G401.6 (cell line): ENCODE data around the gene CCS.
"Not testable (repeated sequence)": the region's sequence is repeated elsewhere in the genome, so short reads cannot be mapped to it uniquely, and the experiment has no call there.

Source experiments
- FAIRE-seq: peaks from 2 replicates; lab custom pipeline; 2012; peaks lifted over from hg19 to GRCh38; lab: Jason Lieb, UNC

CCS gene

DNA sequence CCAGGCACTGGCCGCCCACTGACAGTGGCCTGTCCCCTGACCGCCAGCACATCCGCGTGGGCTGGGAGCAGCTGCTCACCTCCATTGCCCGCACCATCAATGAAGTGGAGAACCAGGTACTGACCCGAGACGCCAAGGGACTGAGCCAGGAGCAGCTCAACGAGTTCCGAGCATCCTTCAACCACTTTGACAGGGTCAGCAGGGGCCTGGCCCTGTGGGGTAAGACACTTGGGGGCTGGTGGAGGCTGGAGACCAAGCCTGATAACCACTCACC is 31.1 kb upstream of the CCS start:
- no peak for FAIRE-seq

DNA sequence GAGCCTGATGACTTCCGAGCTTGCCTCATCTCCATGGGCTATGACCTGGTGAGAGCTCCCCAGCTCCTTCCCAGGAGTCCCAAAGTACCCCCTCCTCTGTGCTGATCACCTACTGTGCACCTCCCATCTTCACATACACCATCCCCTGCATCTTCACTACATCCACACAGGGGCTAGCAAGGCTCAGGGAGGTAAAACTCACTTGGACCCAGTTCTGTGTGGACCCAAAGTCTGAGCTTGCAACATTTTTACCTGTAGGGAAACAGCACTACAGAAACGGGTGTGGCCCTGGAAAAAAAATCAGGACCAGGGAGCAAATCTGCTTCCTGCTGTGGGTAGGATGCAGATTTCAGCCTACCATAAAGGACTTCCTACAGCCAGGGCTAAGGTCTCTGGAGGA is 30.7 kb upstream of the CCS start:
- FAIRE-seq, result no peak

DNA sequence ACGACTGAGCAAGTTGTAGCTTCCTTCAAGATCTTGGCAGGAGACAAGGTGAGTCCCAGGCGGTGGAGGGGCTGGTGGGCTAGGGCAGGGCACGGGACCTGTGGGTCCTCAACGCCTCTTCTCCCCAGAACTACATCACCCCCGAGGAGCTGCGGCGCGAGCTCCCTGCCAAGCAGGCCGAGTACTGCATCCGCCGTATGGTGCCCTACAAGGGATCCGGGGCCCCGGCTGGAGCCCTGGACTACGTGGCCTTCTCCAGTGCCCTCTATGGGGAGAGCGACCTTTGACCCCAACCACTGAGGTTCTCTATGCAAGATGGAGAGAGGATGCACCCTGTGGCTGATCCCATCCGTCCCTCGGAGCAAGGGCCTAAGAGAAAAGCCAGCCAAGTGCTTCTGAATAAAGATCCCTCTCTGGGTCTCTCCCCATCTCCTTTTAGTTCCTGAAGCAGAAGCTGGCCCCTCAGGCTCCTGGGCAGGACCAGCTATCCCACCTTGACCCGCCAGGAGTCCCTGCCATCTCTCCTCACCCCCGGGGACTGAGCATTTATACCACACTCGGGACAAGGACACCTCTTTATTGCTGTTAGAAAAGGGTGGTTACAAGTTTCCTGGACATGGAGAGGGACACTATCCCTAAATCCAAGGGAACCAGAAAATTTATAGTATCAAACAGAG is 29.9 kb upstream of the CCS start:
- no peak for FAIRE-seq

DNA sequence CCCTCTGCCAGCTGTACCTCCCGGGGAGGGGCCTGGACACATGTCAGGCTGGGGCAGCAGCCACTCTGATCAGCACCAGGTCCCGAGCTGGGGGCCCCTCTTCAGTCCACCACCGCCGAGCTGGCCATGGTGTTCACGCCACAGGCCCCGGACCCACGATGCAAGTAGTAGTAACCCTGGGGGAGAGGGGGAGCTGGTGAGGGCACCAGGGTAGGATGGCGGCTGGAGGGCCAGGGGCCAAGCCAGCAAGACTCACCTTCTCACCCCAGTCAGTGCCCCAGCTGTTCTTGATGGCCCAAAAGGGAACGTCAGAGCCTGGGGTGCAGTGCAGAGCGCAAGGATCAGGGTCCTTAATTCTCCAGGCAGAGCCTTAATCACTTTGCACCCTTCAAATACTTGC is 29.2 kb upstream of the CCS start:
- FAIRE-seq, result no peak

DNA sequence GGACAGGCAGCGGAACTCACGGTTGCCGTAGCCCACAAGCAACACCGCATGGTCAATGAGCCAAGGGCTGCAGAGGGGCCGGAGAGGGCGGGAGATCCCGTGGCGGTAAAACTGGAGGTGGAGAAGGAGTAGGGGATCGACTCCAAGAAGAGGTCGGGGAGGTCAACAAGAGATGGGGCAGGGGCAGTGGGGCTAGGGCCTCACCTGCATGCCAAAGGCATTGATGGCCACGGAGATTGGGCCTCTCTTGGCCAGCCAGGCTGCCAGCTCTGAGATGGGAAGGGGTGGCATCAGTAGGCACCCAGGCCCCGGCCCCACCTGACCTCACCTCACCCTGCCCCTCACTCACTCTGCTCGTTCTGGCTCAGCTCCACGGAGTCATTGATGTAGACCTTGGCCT is 28.4 kb upstream of the CCS start:
- FAIRE-seq, result no peak

DNA sequence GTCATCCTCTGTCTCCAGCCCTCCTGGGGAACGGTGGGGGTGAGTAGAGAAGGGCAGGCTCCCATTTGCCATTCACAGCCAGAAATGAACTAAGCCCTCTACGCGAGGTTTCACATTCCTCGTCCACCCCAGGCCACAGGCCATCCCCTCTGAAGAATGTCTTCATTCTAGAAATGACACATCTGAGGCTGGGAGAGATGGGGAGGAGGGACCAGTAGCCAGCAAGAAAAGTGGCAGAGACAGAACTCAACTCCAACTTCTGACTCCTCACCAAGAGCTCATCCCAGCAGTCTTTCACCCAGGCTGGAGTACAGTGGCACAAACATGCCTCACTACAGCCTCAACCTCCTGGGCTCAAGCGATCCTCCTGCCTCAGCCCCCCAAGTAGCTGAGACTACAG is 28.0 kb upstream of the CCS start:
- FAIRE-seq, result no peak

DNA sequence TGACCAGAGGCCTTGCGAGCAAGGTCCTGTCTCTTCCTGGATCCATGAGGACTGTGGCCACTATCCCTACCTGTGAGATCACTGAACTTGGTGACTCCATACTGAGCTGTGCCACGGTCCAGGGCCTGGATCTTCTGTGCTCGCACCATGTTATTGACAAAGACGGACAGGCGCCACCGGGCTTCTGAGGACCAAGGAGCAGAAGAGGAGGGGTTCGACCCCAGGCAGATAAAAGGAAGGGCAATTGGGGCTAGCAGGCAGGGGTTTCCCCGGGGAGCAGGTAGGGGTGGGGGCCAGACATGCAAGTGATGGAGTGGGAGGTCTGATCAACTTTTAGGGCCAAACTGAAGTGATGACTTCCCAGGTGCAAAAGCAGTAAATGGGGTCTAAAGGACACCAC is 26.8 kb upstream of the CCS start:
- no peak for FAIRE-seq

DNA sequence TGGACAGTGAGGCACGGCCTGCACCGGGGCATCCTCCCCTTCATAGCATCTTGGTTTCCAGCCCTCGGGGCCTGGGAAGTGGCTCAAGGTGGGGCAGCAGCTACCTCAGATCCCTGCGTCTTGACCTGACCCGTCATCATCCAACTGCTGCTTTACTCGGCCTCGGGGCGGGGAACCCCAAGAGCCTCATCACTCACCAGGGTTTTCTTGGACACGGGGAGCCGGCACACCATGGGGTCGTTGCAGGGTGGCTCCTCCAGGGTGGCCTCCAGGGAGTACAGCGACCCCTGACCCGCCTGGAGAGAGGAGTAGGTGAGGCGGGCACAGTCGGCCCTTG is 25.2 kb upstream of the CCS start:
- FAIRE-seq, result no peak

DNA sequence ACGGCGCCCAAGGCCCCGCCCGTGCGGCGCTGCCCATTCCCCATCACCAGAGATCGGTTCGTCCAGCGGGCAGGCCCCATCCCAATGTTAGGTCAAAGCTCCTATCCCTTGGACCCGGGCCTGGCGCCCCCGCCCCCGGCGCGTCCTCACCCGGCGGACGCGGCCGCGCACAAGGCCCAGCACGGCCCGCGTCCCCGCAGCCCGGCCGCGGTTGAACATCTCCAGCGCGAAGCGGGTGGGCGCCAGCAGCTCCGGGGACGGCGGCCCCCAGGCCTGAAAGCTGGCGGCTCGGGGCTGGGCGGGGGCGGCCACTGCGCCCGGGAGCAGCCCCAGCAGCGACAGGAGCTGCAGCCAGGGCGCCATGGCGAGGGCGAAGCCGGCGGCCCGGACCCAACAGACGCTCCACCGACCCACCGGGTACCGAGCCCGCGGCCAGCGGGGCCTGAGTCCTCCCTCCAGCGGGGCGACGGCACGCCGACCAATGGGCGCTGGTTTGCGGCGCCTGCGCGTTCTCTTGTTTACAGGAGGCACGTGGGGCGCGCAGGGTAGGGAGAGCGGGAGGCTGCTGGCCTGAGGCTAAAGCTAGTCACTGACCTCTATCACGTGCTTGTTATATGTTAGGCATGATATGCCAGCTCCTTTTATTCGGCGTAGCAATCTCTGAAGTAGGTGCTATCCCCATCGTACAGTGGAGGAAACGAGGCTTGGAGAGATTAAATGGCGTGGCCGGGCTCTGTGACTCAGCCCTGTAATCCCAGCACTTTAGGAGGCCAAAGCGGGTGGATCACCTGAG is 24.7 kb upstream of the CCS start, which contains the start of gene CTSF:
CTSF (minus strand) TSS at position 483 of the 793 bp plus-strand sequence; CDS start at position 363, 120 bp downstream.
- no peak for FAIRE-seq

DNA sequence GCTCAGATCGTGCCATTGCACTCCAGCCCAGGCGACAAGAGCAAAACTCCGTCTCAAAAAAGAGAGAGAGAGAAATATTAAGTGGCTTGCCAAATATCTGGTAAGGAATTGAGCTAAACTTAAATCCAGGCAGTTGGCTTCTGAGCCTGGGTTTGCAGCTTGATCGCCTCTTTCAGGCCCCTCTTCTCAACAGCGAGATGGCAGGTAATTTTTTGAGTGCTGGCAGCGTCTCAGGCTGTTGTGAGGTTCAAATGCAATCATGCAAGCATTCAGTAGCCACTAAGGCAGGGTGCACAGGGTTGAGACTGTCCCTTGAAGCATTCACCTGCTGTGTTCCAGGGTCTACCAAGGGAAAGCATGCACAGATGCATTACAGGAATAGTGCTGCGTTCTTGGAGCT is 23.9 kb upstream of the CCS start:
- FAIRE-seq, result no peak

DNA sequence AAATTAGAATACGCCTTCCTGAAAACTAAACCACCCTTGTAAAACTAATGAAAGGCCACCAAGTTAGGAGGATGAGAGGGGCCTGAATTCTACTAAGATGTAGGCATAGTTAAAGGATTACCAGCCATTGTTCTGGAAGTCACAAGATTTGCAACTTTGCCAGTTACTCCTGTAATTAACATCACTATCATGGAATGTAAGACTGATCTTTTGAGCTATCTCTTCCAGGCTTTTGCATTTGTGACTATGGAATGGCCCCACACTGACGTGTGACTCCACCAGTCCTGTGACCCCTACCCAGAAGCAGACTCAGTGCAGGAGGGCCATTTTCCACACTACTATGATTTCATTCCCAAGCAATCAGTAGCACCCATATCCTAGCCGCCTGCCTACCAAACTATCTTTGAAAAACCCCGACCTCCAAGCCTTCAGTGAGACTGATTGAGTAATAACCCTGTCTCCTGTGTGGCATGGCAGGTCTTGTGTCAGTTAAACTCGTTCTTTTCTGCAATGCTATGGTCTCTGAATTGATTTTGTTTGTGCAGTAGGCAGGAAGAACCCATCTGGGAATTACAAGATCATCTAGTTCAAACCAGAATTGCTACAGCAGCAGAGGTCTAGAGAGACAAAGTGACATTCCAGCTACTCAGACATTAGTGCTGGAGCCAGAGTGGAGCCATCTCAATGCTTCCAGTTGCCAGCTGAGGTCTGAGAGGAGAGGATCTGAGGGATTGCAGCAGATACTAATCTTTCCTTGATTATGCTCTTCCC is 22.7 kb upstream of the CCS start:
- FAIRE-seq, result no peak

DNA sequence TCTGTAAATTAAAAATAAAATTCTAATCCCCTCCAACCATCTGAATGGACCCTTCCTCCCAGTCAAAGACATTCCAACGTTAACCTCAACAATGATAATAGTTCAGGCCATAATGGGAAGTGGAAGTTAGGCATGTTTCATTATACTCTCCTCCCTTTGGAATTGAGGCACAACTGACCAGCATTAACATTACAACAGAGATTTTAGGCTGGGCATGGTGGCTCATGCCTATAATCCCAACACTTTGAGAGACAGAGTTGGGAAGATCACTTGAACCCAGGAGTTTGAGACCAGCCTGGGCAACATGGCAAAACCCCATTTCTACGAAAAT is 22.2 kb upstream of the CCS start:
- no peak for FAIRE-seq

DNA sequence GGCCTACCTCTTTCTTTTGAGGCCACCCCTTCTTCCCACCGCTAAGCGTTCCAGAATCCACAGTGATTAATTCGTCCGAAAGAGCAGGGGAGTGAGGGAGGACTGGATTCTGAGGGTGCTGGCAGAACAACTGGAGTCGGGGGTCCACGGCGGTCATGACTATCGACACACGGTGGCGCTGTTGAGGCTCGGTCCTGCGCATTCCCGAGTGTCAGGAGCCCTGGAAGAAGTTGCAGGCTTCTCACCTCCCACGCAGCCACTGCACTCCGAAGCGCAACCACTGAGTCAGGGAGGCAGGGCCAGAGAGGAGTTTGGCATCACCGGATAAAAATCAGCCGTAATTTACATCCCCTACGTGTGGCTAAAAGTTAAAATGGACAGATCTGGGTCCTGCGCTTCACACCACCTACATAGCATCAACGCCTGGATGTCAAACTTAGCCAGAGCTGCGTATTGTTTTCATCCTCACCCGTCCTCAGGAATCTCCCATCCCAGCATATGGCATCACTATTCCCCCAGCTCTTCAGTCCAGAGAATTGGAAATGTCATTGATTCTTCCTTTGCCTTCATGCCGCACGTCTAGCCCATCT is 13.9 kb upstream of the CCS start:
- FAIRE-seq, result no peak

DNA sequence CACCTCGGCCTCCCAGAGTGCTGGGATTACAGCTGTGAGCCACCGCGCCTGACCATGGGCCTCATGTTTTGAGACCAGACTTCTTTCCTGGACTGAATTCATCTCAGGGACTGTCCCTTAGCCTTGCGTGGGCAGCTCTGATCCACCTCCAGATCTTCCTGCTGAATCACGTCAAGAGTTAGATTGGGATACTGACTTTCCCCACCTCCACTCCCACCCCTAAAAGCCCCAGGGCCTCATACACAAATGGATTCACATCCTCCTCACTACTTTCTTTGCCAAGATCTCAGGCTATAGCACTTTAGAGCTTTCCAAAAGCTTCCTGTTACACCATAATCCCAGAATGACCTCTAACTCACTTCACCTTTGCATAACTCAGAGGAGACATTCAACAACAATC is 12.2 kb upstream of the CCS start:
- no peak for FAIRE-seq

DNA sequence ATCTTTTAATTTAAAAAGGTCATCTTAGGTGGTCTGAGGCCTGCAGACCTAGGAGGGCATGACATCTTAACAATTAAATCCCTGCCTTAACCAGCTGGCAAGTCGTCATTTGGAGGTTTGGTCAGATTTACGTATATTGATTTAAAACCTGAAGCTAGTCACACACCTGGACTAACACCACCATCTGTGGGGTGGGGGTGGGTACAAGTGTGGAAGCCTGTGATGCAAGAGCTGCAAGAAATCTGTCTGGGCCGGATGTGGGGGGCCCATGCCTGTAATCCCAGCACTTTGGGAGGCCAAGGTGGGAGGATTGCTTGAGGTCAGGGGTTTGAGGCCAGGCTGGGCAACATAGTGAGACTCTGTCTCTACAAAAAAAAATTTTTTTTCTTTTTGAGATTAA is 11.7 kb upstream of the CCS start:
- FAIRE-seq, result no peak

DNA sequence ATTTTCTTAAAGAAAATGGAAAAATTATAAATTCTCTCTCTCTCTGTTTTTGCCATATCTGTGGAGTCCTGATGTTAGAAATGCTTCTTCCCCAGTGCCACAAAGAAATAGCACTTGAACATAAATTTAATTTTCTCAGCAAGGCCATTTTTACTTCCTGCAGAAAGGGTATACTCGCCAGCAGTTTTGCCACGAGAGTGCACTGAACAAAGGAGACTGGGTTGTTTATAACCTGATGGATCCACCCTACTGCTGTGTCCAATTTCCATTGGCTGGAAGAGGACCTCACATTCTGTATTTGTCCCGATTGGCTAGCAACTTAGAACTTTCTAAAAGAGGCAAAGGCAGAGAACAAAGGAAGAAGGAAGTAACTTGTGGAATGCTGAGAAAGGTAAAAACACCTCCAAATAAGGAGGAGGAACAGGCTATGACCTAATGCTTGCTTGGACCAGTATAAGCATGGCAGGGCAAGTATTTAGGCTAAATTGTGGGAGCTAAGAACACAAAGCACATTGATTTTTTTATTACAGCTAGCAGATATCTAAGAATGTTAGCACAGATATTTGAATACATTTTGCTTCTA is 10.3 kb upstream of the CCS start:
- FAIRE-seq, result not testable (repeated sequence)

DNA sequence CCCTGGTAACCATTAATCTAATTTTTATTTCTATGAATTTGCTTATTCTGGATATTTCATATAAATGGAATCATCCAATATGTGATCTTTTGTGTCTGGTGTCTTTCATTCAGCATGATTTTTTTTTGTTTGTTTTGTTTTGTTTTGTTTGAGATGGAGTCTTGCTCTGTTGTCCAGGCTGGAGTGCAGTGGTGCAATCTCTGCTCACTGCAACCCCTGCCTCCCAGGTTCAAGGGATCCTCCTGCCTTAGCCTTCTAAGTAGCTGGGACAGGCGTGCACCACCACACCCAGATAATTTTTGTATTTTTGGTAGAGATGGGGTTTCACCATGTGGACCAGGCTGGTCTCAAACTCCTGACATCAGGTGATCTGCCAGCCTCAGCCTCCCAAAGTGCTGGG is 7.5 kb upstream of the CCS start:
- FAIRE-seq, result not testable (repeated sequence)

DNA sequence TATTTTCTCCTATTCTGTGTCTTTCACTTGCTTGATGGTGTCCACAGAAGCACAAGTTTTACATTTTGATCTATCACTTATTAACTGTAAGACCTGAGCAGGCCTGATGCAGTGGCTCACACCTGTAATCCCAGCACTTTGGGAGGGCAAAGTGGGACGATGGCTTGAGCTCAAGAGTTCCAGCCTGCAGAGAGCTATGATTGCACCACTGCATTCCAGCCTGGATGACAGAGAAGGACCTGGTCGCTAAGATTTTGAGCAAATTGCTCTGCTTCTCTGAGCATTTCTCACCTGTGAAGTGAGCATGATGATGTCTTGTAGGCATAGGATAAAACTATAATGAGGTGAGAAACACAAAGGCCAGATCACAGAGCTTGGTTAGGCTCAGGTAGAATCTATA is 6.8 kb upstream of the CCS start:
- FAIRE-seq, result no peak

DNA sequence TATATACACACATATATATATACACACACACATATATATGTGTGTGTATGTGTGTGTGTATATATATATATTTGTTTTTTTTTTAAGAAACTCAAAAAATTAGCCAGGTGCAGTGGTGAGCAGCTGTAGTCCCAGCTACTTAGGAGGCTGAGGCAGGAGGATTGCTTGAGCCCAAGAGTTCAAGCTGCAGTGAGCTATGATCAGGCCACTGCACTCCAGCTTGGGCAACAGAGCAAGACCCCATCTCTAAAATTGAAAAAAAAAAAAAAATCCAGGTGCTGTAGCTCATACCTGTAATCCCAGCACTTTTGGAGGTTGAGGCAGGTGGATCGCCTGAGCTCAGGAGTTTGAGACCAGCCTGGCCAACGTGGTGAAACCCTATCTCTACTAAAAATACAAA is 3.7 kb upstream of the CCS start:
- FAIRE-seq, result not testable (repeated sequence)

DNA sequence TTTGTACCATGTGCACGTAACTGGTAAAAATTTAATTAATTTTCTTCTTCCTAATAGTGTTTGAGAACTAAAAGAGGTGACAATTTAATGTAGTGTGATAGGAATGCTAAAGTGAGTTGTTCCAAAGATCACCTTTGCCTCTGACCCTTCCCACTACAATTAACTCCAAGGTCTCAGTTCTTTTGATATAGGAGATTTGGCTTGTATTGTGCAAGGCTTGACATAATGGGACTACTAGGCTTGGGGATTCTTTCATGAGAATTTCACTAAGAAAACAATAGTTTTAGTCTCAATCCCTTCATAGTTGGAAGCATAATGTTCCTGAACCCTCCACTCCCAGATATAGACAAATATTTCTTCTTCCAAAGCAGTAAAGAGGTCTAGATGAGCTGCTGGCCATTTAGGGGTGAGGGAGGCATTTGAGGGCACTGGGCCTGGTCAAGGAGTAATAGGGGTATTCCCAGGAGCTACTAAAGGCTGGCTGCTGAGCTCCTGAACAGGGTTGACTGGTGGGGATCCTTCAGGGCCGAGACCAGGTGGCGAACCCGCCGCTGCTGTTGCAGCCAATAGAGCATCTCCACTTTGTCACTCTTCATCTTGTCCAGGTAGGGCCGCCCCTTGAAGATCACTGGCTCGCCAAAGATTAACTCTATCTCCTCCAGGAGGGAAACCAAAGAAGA is 2.8 kb upstream of the CCS start:
- FAIRE-seq, result no peak

DNA sequence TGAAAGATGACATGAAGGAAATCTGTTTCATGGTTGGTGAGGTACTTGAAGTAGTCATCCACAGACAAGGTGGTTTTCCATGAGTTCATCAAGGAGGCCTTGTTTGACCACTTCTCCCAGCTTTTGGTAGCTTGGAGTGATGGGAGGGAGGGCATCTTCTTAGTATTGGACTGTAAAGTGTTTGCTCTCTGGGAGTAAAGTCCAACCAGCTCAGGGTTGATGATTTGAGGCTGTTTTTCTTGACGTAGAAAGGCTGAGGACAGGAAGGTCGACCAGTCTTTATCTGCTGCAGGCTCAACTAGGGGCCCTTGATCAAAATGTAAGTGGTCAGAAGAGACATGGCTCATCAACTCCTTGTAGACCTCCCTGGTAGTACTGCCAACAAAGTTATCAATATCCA is 1.8 kb upstream of the CCS start:
- no peak for FAIRE-seq

DNA sequence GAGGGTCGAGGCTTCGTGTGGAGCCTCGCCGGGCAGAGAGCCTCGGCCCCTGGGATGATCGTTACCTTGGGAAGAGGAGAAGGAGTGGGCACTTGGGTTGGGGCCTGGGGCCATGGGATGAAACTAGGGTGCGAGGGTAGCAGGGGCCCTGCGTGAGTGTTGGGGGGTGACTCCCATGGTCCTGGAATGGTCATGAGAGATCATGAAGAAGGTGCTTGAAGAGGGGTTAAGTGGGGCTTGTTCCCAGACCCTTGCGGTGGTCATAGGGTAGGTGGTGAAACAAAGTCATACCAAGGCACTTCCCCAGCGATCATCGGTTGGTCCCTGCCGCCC is 284 bp downstream of the CCS start:
- no peak for FAIRE-seq

DNA sequence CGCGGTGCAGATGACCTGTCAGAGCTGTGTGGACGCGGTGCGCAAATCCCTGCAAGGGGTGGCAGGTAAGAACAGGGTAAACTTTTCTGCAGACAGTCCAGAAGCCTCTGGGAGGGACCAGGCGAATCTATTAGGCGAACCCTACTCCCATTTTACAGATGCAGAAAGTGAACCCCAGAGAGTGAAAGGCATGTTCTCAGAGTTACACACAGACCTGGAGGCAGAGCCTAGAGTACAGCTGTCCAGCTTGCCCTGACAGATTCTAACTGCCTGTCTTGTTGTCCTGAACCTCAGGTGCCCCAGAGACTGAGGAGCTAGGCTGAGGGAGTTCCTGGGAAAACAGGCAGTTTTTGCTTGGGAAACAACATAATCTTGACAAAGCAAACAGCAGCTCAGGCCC is 665 bp downstream of the CCS start:
- no peak for FAIRE-seq
